ENCODE data around the gene BAZ2B. TPM values are rescaled to one million over a fixed set of nuclear protein-coding genes. Genes with fewer than 3 reads are reported as not detected.

The BAZ2B gene
- total RNA-seq, 1 experiment from 2014 or later = 47.6 TPM

DNA sequence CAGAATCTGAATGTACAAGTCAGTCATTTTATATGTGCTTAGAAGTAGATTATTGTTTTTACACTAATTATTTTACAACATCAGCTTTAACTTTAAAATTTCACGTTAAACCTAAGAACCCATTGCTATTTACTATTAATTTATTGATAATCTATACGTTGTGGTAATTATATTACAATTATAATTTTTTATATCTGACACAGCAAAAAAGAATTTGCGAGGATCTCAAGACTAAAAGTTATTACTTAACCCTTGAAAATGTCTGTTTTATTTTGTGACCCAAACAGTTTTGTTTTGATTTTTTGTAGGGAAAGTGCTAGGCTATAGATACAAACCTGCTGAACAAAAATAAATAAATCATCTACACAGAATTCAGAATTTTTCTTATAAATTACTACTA, 30.3 kb downstream of the BAZ2B start:
- Histone ChIP-seq H3K4me3 (ENCODE audit: low read depth, low read length, poor library complexity, severe bottlenecking) (no peak overlapping the region), H3K9me3 (ENCODE audit: low read depth, low read length, poor library complexity, severe bottlenecking) (no peaks in the 10 kb centered on the region), H3K27ac (ENCODE audit: low read depth, low read length, poor library complexity, severe bottlenecking) (no peak overlapping the region), H3K27me3 (replicated peaks; ENCODE audit: insufficient read depth, low read depth, low read length, poor library complexity) (no peaks in the 10 kb centered on the region), H3K4me1 (ENCODE audit: insufficient read depth, low read length, poor library complexity, severe bottlenecking) (peaks cover 22% of the 10 kb centered on the region), H3K36me3 (ENCODE audit: insufficient read depth, low read length, poor library complexity, severe bottlenecking) (no peaks in the 10 kb centered on the region)
- no peak for DNase-seq (ENCODE audit: low spot score)
- TF ChIP-seq EZH2 (IDR thresholded peaks at IDR 0.05; ENCODE audit: borderline replicate concordance, low read depth, low read length, poor library complexity, severe bottlenecking) = no peak
- TF ChIP-seq, protein P1, sequence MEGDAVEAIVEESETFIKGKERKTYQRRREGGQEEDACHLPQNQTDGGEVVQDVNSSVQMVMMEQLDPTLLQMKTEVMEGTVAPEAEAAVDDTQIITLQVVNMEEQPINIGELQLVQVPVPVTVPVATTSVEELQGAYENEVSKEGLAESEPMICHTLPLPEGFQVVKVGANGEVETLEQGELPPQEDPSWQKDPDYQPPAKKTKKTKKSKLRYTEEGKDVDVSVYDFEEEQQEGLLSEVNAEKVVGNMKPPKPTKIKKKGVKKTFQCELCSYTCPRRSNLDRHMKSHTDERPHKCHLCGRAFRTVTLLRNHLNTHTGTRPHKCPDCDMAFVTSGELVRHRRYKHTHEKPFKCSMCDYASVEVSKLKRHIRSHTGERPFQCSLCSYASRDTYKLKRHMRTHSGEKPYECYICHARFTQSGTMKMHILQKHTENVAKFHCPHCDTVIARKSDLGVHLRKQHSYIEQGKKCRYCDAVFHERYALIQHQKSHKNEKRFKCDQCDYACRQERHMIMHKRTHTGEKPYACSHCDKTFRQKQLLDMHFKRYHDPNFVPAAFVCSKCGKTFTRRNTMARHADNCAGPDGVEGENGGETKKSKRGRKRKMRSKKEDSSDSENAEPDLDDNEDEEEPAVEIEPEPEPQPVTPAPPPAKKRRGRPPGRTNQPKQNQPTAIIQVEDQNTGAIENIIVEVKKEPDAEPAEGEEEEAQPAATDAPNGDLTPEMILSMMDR (conservative IDR thresholded peaks at IDR 0.05; ENCODE audit: low read depth, low read length) = no peak
- intact Hi-C loops (cut with micrococcal nuclease; ENCODE audit: unreplicated experiment) = no loop called here
- BruUV-seq (replicated peaks) = no TSS peak
- ChIA-PET POLR2A (ENCODE audit: low non-redundant PET) (no interaction called here), CTCF (no interaction called here)

- no peaks in the 10 kb centered on the region for H3K9me3 ChIP-seq (ENCODE audit: low read depth, low read length, poor library complexity, severe bottlenecking)
- no peak overlapping the region for H3K27ac ChIP-seq (ENCODE audit: low read depth, low read length, poor library complexity, severe bottlenecking)
- BruUV-seq (replicated peaks) = no TSS peak
- DNase-seq (ENCODE audit: low spot score) = peak; percentile 43
- CTCF ChIA-PET = no interaction called here
- H3K27me3 ChIP-seq (replicated peaks; ENCODE audit: insufficient read depth, low read depth, low read length, poor library complexity) = no peaks in the 10 kb centered on the region
- TF ChIP-seq, protein P1 (conservative IDR thresholded peaks at IDR 0.05; ENCODE audit: low read depth, low read length) = no peak
- TF ChIP-seq EZH2 (IDR thresholded peaks at IDR 0.05; ENCODE audit: borderline replicate concordance, low read depth, low read length, poor library complexity, severe bottlenecking) = no peak
- no peaks in the 10 kb centered on the region for H3K36me3 ChIP-seq (ENCODE audit: insufficient read depth, low read length, poor library complexity, severe bottlenecking)
- POLR2A ChIA-PET (ENCODE audit: low non-redundant PET) = no interaction called here
- intact Hi-C loops (cut with micrococcal nuclease; ENCODE audit: unreplicated experiment) = no loop called here
- peaks cover 22% of the 10 kb centered on the region for H3K4me1 ChIP-seq (ENCODE audit: insufficient read depth, low read length, poor library complexity, severe bottlenecking)
- no peak overlapping the region for H3K4me3 ChIP-seq (ENCODE audit: low read depth, low read length, poor library complexity, severe bottlenecking)
These were observed 30.7 kb downstream of the BAZ2B start for GRCh38 chr2:159585622-159586021.

DNA sequence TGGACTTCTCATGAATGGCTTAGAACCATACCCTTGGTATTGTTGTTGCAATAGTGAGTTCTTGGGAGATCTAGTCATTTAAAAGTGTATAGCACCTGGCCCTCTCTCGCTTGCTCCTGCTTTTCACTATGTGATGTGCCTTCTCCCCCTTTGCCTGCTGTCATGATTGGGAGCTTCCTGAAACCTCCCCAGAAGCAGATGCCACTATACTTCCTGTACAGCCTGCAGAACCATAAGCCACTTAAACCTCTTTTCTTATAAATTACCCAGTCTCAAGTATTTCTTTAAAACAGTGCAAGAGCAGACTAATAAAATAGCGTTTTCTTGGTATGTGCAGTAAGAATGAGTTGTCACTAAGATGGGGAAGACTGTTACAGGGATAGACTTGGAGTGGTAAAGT, 31.6 kb downstream of the BAZ2B start:
- no peaks in the 10 kb centered on the region for H3K27me3 ChIP-seq (replicated peaks; ENCODE audit: insufficient read depth, low read depth, low read length, poor library complexity)
- DNase-seq (ENCODE audit: low spot score) = peak; percentile 60
- no peak overlapping the region for H3K27ac ChIP-seq (ENCODE audit: low read depth, low read length, poor library complexity, severe bottlenecking)
- CTCF ChIA-PET = no interaction called here
- intact Hi-C loops (cut with micrococcal nuclease; ENCODE audit: unreplicated experiment) = no loop called here
- no peak overlapping the region for H3K4me3 ChIP-seq (ENCODE audit: low read depth, low read length, poor library complexity, severe bottlenecking)
- H3K4me1 ChIP-seq (ENCODE audit: insufficient read depth, low read length, poor library complexity, severe bottlenecking) = peaks cover 22% of the 10 kb centered on the region
- H3K36me3 ChIP-seq (ENCODE audit: insufficient read depth, low read length, poor library complexity, severe bottlenecking) = no peaks in the 10 kb centered on the region
- H3K9me3 ChIP-seq (ENCODE audit: low read depth, low read length, poor library complexity, severe bottlenecking) = no peaks in the 10 kb centered on the region
- TF ChIP-seq, protein P1 (conservative IDR thresholded peaks at IDR 0.05; ENCODE audit: low read depth, low read length) = no peak
- no peak for TF ChIP-seq EZH2 (IDR thresholded peaks at IDR 0.05; ENCODE audit: borderline replicate concordance, low read depth, low read length, poor library complexity, severe bottlenecking)
- BruUV-seq (replicated peaks) = no TSS peak
- POLR2A ChIA-PET (ENCODE audit: low non-redundant PET) = interaction anchor here (0.7 kb wide), 1 partner anchor 1534 kb away, joined by 3 read pairs; no protein-coding TSS in a partner anchor
